HG03175 (cell line): ENCODE data around the gene SLC38A11.

Experiments used
- ATAC-seq: cut with Tn5 transposase; IDR thresholded peaks from one replicate; pipeline ENCODE4 v1.9.1; 2021; ENCODE audit warnings: mild to moderate bottlenecking, moderate library complexity; ENCODE audit not compliant: unreplicated experiment

SLC38A11 gene

GRCh38 chr2:164846276-164846675, 109.0 kb downstream of the SLC38A11 start:
- ATAC-seq: no peak
